HG03469 (cell line): ENCODE measurements around the gene MYLIP.

Source experiments
- ATAC-seq: cut with Tn5 transposase; IDR thresholded peaks from one replicate; pipeline ENCODE4 v1.9.1; 2021; ENCODE audit warnings: mild to moderate bottlenecking, moderate library complexity, moderate number of reproducible peaks; ENCODE audit not compliant: unreplicated experiment

Gene MYLIP

DNA sequence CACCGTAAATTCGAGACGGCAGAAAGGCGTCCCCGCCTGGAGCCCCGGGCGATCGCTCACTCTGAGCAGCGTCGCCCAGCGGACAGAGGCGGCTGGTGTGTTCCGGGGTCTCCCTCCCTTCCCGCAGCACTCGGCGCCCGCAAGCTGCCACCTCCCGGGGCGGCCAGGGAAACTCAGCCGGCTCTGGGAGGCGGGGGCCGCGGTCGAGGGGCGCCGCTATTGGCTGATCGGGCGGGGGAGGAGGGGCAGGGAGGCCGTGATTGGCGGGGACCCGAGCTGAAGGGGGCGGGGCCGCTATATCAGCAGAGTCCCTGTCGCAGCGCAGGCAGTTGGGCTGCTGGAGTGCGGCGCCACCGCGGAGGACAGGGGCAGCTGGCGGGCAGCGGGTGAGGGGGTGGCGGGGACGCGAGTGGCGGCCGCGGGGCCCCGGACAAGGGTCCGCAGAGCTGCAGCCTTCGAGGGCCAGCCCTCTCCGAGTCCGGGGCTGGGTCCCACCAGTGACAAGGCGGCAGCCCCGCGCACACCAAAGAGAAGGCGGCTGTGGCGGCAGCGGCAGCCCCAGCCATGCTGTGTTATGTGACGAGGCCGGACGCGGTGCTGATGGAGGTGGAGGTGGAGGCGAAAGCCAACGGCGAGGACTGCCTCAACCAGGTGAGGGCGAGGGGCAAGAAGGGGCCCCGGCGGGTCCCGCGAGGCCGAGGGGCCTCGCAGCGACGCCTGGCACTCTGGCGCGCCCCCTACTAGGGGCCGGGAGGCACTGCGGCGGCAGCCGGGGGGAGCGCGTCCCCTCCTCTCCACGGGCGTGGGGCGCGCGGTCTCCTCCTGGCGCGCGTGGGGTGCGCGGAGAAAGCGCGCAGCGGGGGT lies at the start of gene MYLIP:
Gene MYLIP (plus strand): TSS at position 328 of the 864 bp plus-strand sequence. CDS start 237 bp downstream, at position 565.
- peak; percentile 54 for ATAC-seq

- ATAC-seq, result no peak
Measured at GRCh38 chr6:16079354-16079753, 49.5 kb upstream of the MYLIP start.

GRCh38 chr6:16080204-16080603 lies 48.7 kb upstream of the MYLIP start:
- no peak for ATAC-seq

GRCh38 chr6:16081326-16081725 lies 47.6 kb upstream of the MYLIP start:
- no peak for ATAC-seq

DNA sequence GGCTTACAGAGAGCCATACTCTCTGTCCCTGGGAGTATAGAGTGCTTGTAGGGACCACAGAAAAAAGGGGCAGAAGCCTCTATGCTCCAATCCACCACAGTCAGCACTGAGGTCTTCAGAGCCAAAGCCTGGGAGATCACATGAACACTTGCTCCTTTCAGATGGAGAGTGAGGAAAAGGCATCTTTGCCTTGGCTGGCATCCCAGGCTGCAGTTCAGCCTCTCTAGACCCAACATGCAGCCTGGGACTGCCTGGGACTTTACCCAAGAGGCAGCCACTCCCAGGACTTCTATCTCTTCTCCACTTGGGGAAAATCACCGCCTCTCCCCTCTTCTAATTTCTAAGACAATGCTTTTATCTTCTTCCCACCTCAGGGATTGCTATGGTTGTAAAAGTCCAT lies 46.5 kb upstream of the MYLIP start:
- ATAC-seq, result no peak

DNA sequence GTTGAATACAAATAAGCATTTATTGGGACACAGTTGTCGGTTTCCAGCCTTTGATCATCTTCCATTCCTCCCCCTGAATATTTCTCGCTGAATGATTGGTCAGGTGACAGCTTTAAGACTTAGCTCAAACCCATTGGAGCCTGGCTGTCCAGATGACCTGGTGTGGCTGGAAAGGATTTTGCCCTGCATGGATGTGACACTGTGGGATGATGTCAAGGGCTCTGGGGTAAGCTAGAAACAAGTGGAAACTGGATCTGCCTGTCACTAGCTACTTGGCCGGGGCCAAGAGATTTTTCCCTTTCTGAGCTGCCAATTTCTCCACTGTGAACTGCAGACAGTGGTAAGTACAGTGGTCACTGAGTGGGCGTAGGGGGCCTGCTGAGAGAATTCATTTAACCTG lies 41.9 kb upstream of the MYLIP start:
- ATAC-seq, result no peak

DNA sequence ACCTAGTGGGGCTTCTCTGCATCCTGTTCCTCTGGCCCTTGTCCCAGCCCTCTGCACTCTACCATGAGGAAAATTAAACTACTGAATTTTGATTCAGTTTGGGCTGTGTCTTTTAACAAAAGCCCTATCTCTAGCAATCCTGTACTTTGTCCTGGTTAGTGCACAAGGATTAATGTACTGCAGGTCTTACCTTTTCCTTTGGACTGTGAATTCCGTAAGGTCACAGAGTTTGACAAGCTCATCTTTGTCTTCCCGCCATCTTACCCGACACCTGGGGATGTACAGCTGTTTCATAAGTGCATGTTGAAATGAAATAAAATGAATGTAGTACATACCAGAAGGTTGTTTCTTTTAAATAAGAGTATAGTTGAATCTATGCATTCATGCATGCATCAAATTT lies 41.5 kb upstream of the MYLIP start:
- ATAC-seq, result no peak

DNA sequence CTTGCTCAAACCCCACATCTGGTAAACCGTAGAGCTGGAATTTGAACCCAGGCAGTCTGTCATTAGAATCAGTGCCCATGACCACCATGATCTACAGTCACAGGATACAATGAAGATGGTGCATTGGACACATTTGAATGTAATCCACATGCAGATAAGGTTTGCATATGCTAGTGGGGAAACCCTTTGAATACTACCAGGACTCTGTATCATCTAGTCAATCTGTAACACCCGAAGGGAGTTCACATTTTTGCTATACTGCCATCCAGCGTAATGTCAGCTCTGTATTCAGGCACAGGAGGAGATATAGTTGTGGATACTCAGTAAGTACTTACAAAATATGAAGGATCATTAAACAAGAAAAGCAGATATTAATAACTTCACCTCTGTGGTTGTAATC lies 40.5 kb upstream of the MYLIP start:
- no peak for ATAC-seq

- ATAC-seq, result no peak
Measured at GRCh38 chr6:16089232-16090062, 39.4 kb upstream of the MYLIP start.

DNA sequence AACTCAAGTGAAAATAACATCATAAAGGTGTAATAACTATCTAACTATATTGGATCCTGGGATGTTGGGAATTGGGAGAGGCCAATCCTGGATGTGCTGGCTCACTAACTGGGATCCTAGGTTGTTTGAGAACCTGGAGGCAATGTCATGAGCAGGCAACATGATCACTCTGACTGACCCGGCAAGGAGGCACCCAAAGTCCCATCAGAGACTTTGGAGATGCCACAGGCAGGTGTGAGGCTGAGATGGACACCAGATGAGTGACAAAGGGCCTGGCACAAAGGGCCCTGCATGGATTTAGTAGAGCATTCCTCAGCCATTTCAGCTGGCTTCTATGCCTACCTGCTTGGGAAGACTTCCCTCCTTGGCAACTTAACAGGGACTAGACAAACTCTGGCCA lies 38.4 kb upstream of the MYLIP start:
- ATAC-seq, result no peak

DNA sequence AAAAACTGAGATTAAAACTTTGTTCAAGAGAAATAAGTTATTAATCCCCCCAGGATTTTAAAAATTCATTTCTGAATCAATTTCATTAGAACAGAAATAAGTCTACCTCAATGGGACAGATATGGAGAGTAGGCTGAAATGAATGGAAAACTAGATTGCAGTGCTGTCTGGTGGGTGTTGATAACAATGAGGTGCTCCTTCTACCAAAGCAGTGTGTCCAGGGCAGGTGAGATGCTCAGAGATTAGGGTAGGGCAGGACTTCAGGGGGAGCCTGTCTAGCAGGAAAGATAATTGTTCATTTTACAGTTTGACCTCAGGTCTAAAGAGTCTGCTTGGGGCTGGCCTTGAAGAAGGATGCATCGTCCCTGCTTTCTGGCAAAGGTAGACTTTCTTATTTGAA lies 38.0 kb upstream of the MYLIP start:
- ATAC-seq, result no peak

GRCh38 chr6:16092140-16092539 lies 36.7 kb upstream of the MYLIP start:
- no peak for ATAC-seq

DNA sequence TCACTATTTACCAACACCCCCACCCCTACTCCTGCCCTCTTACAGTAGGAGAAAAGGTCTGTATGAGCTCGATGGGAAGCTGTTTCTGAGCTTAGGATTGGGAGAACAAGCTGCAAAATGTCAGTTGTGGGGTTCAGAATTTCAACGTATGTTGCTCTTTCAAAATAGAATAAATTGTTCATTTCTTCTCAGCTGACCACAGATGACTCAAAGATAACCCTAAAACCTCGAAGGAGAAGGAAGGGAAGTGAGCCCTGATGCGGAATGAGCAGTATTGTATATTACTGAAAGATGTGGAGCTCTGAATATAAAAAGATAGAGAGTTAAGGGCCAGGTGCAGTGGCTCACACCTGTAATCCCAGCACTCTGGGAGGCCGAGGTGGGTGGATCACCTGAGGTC lies 35.9 kb upstream of the MYLIP start:
- no peak for ATAC-seq

- ATAC-seq, result no peak
Measured at GRCh38 chr6:16095180-16095579, 33.7 kb upstream of the MYLIP start.

DNA sequence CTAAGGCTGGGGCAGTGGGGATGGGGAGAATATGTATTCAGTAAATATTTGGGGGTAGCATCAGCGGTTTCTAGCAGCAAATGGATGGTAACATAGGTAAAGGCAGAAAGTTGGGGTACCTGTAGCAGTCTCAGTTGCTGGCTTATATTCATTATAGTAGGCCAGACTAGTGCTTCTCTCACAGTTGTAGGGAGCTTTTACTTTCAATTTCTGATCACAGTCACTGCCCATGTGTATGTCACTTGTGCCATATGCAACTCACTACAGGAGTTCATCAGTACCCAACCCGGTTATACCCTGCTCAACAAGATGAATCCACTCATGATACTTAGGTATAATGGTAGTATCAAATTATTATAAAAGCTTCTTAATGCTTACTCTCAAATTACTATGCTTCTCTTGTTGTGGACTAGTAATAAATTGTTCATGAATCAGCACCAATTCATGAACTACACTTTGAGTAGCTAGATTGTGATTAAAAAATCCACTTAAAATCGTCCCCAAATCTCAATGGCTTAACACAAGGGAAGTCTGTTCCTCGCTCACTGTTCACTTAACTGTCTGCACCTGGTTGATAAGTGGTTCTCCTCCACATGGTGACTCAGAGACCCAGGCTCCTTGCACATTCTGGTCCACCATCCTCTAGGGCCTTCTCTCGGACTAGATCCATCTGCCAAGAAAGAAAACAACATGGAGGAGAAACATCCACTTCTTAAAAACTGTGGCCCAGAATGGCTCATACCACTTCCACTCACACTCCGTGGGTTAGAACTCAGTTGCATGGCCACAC lies 31.3 kb upstream of the MYLIP start:
- ATAC-seq, result no peak

- no peak for ATAC-seq
Measured at GRCh38 chr6:16098211-16098610, 30.7 kb upstream of the MYLIP start.

DNA sequence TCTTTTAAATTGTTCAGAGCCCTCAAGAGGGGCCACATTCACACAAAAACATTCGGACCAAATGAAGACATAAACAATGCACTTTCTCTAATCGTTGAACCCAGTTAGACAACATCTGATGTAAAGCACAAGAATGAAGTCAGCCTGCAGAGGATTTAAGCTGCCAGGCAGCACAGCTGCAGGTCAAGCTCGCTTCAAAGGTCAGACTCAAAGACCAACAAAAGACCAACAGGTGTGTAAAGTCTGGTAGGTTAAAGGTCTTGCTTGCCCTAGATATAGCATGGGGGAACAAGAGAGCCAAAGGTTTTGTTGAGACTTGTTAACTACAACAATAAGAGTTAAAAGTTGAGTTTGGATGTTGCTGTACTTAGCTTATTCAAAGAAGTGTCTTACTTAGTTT lies 26.7 kb upstream of the MYLIP start:
- no peak for ATAC-seq

DNA sequence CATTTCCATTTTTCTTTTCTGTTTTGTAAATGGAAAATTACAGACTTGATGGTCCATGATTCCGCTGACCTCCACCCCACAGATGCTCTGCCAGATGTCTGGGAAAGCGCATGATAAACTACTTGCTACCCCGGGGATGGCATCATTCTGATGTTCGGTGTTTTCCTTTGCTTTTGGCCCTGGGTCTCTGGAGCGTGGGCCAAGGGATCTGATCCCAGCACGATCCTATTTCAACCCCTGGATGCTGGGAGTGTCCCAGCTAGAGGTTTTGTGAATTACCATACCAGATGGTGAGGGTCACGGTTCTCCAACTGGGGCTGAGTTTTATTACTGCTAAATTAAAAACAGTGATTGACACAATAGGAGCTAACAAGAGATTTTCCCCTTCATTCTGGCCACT lies 25.2 kb upstream of the MYLIP start:
- no peak for ATAC-seq

DNA sequence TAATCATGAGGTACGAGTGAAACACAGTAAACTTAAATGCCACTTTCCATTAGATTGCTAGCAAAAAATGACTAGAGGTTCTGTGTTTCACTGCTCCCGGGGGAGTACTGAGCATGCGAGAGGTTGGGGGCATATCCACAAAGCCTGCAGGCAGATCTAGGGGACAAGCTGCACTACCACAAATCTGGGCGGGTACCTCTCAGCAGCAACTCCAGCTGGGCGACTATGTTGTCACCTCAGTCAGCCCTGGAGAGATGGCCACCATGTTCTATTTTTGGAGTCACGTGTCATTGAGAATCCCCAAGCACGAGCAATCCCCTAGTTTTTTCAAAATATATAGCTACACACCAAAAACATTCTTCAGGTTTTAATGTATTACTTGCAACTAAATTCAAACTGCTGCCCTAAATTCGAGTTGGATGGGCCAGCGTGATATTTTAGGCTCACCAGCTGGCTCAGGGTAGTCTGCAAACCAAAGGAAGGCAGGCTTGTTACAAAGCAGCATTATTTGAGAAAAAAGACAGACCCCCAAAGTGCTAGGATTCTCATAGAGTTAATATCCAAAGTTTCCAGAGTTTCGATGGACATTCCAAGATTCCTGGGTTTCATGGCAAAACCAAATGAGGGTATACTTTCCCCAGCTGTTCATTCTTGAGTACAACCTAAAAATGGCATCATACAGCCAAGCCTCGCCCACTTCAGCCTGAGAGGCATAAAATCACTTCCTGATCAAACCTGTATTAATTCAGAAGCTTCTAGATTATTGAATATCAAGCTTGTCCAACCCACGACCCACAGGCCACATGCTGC lies 24.1 kb upstream of the MYLIP start:
- no peak for ATAC-seq

GRCh38 chr6:16105854-16106253 lies 23.0 kb upstream of the MYLIP start:
- ATAC-seq, result no peak
